HG03575 (cell line): Measurements from ENCODE around the gene GRIK4.
"Not testable (repeated sequence)": the region's sequence is repeated elsewhere in the genome, so short reads cannot be mapped to it uniquely, and the experiment has no call there.

Source experiments
- ATAC-seq: cut with Tn5 transposase; IDR thresholded peaks from one replicate; pipeline ENCODE4 v1.9.1; 2021; ENCODE audit not compliant: unreplicated experiment, insufficient number of reproducible peaks, low FRiP score; ENCODE audit errors: extremely low read depth

Gene GRIK4

DNA sequence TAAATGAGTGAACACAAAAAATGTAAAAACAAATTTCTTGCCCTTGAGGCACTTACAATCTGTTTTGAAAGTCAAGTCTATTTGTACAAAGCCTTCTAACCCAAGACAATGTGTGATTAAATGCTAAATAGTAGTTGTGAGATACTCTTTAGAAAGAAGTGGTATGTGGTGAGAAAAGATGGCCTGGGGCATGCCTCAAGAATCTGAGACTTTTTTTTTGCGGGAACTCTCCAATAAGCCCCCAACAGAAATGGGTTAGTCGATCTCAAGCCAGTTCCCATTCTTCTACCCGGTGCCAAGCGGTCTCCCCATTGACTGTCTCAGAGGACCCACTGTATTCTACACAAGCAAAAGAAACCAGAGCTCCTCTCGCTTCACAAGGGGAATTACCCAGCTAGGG lies 485.4 kb downstream of the GRIK4 start:
- no peak for ATAC-seq

DNA sequence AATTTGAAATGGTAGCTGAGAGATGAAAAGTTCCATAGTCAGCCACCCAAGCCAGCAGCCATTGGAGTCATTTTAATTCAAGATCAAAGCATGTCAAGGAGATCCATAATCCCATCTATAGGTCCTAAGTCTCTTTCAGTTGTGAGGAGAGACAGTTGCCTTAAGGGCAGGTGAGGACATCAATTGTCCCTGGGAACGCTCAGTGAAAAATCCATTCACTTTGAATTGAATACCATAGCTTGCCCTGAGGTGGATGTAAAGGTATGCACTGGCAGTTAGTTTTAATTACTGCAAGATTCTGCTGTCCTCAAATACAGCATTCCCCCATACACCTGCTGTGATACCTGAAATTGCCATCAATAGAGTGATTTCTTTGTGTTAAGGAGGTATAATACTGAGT lies 487.0 kb downstream of the GRIK4 start:
- ATAC-seq = no peak

DNA sequence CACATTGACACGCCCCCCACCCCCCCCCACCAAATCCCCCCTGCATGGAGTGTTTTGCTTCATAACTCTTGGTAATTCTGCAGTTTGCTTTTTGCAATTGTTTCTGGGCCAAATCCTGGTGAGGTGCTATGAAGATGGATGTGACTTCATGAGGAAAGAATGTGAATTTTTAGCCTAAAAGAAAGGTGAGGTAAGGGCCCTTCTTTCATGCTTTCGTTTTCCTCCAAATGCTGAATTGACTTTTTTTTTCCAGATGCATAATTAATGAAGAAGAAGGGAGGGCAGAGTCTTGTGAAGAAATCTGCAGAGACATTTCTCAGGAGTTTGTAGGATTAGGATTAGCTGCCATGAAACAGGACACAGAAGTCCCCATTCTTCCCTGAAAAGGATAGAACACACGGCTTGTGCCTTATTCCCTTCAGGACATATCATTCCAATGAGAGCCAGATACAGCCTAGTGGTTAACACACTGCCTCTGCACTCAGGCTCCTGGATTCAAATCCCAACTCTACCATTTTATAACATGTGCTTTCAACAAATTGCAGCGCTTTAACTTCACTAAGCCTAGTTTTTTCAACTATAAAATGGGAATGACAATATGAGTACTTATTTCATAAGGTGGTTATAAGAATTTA lies 492.8 kb downstream of the GRIK4 start:
- no peak for ATAC-seq

DNA sequence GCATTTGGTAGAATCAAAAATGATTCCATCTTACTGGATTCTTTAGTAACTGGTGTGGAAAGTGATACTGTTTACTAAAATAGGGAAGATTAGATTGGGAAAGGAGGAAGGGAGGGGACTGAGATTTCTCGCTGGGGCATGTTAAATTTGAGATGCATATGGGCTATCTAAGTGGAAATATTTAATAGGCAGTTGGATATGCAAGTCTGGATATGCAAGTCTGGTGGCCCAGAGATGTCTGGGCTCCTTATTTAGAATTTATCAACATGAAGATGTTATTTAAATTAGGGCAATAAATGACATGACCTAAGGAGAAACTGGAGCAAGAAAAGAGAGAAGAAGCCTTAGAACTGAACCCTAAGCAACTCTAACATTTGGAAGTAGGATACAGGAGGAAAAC lies 495.4 kb downstream of the GRIK4 start:
- ATAC-seq = no peak

DNA sequence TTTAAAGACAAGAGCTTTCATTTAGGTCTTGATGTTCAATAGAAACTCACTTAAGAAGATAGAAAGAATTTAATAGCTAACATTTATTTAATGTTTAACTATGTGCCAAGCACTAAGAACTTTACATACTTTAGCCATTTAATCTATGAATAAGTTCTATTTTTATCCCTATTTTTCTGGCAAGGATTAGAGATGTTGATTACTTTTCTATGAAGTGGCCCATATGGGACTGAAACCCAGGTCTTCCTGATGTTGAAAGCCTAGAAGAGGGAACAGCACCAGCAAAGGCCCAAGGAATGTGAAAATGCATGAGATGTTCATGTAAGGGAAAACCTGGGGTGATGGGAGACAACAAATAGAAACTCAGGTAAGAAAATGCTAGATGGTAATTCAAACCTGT lies 497.0 kb downstream of the GRIK4 start:
- ATAC-seq = no peak

DNA sequence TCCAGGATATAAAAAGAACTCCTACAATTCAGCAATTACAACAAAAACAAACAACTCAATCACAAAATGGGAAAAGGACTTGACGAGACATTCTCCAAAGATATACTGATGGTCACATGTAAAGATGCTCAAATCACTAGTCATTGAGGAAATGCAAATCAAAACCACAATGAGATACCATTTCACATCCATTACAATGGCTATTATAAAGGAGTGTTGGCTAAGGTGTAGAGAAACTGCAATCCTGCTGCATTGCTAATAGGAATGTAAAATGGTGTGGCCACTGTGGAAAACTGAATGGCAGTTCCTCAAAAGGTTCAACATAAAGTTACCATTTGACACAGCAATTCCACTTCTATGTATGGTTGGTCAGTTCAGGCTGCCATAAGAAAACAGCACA lies 500.5 kb downstream of the GRIK4 start:
- no peak for ATAC-seq

DNA sequence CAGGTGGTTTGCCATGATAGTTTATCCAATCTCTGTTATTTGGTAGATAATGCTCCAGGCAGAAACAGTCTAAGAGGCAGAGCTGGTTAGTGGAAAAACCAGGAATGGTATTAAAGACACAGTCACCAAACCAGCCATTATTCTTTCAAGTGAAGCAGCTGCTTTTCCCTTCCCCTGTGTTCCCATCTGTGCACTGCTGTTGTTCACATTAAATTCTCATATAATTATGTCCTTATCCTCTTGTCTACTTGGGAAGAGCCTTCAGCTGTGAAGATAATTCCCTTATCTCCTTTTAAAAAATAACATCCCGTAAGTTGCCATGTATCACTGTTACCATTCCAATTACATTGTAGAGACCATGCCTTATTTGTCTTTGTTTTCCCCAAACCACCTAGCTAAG lies 507.2 kb downstream of the GRIK4 start:
- ATAC-seq = no peak

DNA sequence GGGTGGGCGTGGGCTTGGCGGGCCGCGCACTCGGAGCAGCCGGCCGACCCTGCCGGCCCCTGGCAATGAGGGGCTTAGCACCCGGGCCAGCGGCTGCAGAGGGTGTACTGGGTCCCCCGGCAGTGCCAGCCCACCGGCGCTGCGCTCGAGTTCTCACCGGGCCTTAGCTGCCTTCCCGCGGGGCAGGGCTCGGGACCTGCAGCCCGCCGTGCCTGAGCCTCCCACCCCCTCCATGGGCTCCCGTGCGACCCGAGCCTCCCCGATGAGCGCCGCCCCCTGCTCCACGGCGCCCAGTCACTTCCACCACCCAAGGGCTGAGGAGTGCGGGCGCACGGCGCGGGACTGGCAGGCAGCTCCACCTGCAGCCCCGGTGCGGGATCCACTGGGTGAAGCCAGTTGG lies 510.2 kb downstream of the GRIK4 start:
- not testable (repeated sequence) for ATAC-seq

DNA sequence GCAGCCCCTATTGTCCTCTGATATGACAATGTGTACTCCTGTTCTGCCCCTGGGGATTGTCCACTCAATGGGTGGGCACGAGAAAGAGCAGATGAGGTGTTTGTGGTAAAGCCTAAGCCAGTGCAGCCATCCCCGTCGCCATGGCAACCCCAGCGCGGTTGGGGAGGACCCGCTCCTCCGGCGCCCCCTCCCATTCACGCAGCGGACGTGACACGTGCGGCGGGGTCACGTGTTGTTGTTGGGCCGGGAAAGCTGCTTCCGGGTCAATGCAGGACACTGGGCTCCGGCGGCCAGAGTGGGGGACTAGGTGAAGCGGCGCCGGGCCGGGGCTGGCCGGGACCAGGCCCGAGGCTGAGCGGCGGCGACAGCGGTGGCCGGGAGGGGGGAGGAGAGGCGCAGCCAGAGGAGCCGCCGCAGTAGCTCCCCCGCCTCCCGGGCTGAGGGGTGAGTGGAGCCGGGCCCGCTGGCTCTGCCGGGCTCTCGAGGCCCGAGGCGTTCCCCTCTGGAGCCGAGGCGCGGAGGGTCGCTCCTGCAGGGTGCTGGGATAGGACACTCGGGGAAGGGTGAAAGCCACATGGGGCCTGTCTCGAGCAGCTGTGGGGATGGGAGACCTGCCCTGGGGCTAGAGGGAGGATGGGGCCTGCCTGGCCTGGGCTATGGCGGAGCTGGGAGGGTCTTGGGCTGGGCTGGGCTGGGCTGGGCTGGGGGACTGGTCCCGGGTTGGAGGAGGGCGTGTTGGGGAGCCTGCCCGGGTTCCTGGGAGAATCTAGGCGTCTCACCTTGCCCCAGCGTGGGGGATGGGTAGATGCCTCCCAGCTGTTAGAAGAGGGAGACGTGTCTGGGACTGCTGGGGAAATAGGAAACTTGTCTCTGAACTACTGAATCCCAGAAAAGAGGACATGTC lies 512.6 kb downstream of the GRIK4 start, which contains the start of gene TBCEL:
Gene TBCEL, plus strand, starts transcription at position 255 of the 904 bp plus-strand sequence. CDS start 21,589 bp downstream, outside the sequence.
- peak; percentile 42 for ATAC-seq

DNA sequence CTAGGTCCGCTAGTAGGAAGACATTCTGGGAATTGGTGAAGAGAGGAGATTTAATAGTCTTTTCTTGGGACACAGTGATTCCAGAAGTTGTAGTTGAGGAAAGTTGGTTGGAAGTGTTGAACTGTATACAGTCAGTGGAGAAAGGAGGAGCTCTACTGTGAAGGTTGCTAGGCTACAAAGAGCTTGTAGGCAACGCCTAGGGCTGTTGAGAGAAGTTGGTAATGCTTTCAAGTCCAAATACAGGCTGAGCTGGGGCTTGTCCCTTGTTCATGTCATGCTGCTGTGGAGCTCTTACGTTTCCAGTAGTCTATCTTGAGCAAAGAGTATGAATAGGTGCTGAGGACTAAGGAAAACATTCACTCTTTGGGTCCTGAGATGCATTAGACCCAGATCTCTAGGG lies 513.4 kb downstream of the GRIK4 start:
- no peak for ATAC-seq

DNA sequence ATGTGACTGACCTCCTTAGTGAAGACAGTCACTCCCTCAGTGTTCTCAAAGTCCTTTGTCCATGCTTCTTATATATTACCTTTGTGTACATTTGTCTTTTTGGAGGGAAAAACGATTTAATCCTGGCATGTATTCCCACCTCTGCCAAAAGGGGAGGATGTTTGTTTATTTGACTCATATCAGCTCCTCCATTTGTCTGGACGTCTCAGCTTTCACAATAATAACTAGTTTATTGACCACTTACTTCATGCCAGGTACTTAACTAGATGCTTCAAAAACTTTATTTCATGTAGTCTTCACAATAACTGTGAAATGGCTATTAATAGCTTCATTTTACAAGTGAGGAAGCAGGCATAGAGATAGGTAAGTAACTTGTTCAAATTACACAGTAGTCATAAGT lies 517.6 kb downstream of the GRIK4 start:
- ATAC-seq = no peak

DNA sequence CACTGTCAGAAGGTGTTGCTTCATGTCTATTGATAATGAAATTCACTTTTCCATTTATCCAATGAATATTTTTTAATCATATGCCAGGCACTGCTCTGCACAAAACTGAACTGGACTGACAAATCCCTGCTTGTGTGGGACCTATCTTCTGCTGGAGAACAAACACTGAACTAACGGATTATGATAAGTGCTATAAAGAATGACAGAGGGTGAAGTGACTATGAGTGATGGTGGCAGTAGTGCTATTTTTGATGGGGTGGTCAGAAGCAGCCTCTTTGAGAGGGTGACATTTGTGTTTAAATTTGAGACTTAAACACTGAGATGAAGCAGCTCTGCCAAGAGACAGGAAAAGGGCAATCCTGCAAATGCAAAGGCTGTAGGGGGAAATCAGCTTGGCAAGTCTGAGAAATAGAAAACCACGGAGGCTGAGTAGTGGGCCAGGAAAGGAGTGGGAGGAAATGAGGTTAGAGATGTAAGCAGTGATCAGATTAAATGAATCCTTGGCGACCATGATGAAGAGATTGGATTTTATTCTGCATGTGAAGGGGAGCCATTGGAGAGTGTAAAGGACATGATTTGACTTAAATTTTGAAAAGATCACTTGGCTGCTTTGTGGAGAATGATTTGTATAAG lies 518.4 kb downstream of the GRIK4 start:
- no peak for ATAC-seq

DNA sequence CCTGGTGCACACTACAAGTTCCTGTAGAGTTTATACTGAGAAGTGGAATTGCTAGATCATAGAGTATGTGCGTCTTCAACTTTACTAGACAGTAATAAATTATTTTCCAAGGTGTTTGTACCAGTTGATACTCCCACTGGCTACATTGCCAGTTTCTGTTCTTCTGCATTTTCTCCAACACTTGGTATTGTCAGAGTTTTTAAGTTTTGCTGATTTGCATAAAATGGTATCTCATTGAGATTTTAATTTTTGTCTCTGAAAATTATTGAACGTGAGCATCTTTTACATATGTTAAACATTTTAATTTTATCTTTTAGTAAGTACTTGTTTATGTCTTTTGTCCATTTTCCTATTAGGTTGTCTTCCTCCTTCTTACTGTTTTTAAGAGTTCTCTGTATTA lies 519.6 kb downstream of the GRIK4 start:
- ATAC-seq = no peak

DNA sequence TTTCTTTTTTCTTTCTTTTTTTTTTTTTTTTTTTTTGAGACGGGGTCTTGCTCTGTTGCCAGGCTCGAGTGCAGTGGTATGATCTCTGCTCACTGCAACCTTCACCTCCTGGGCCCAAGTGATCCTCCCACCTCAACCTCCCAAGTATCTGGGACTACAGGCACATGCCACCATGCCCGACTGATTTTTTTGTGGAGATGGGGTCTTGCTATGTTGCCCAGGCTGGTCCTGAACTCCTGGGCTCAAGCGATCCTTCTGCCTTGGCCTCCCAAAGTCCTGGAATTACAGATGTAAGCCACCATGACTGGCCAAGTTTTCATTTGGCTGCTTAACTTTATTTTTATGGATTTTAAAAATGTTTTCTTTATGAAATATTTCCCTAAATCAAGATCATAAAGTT lies 520.1 kb downstream of the GRIK4 start:
- ATAC-seq = not testable (repeated sequence)

DNA sequence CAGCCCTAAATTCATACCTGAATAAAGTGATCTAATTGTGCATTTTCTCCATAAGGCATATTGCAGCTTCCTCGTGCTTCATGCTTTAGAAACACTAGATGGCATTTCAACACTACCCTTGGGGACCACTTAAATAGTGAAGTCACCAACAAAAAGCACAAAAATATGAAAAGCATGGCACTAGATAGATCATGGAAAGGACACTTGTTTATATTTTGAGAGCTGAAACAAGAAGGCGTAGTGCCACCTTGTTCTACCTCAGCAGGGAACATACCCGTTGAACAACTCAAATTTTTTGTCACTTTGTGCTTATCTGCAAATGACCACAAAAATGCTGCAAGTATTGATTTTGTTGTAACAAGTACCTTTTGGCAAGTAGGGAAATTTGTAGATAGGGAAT lies 521.0 kb downstream of the GRIK4 start:
- no peak for ATAC-seq

DNA sequence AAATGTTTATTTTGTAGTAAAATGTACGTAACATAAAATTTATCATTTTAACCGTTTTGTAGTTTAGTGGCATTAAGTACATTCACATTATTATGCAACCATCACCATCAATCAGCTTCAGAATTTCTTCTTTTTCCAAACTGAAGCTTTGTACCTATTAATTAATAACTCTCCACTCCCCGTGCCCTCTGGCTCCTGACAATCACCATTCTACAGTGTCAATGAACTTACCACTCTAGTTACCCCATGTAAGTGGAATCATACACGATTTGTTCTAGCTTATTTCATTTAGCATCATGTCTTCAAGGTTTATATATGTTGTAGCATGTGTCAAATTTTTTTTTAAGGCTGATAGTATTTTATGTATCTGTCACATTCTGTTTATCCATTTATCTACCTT lies 522.1 kb downstream of the GRIK4 start:
- no peak for ATAC-seq

DNA sequence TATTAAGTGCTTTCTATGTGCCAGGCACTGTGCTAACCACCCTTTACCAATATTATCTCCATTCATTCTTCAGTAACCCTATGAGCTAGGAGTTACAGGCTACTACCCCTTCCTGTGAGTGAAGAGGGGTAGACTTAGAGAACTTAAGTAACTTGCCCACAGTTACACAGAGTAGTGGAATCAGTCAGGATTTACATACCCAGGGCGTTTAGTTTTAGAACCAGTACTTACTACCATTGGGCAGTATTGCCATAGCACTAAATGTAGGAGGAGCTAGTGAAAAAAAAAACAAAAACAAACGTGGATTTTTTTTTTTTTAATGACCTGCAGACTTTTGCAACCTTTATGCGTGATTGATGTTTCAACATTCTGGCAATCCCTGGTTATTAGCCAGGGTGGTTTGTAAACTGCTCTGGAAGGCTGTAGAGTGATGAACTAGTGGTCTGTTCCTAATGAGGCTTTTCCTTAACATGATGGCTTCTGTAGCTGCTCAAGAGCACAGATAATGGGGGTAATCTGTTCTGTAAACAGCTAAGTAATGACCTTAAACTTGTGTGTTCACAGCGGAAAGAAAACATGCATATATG lies 523.7 kb downstream of the GRIK4 start:
- no peak for ATAC-seq

DNA sequence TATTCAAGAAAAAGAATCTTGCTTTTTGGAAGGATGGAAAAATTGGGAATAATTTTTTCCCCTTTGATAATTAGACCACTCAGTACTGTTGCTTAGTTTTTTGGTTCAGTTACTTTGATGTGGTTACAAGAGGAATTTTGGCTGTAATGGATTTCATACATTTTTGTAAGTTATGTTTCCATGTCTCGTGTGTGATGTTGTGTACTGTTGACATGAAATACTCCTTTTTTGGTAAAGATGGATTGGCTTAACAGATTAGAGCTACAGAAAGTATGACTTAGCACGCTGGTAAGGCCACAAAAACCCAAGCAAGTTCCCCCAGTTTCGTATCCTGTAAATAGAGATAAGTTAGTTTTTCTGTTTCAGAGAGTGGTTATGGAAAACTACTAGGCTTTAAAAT lies 524.2 kb downstream of the GRIK4 start:
- no peak for ATAC-seq

DNA sequence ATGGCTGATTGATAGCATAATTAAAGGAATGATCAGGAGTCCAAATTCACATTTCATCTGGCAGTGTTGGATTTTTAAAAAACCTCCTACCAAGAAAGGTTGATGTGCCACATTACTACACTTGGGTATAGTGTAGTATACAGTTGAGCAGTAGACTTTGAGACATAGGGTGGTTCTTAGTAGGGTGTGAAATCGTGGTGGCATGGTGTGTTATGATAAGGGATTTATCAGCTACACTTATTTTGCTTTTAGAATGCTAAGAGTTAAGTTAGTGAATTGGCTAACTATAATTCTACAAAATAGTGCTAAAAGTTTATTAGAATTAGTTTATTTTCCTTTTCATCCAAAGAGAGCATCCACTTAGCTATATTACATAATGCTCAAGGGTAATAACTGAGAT lies 525.5 kb downstream of the GRIK4 start:
- ATAC-seq = no peak
